Loucy (cell line): ENCODE data around the gene LRRC17.

Experiments
- EZH2phosphoT487 ChIP-seq: fragments of 200-600 bp; IDR thresholded peaks from 2 replicates; pipeline ENCODE4 v1.6.1; 2018; ENCODE audit warnings: antibody characterized with exemption, mild to moderate bottlenecking, moderate library complexity, borderline replicate concordance
- TF ChIP-seq, protein P1 (sequence below): fragments of 200-600 bp; sonication (generic); conservative IDR thresholded peaks from 2 replicates; pipeline ENCODE4 v1.5.1; 2014; ENCODE audit warnings: mild to moderate bottlenecking, antibody characterized with exemption, low read length

- TF ChIP-seq, protein P1, sequence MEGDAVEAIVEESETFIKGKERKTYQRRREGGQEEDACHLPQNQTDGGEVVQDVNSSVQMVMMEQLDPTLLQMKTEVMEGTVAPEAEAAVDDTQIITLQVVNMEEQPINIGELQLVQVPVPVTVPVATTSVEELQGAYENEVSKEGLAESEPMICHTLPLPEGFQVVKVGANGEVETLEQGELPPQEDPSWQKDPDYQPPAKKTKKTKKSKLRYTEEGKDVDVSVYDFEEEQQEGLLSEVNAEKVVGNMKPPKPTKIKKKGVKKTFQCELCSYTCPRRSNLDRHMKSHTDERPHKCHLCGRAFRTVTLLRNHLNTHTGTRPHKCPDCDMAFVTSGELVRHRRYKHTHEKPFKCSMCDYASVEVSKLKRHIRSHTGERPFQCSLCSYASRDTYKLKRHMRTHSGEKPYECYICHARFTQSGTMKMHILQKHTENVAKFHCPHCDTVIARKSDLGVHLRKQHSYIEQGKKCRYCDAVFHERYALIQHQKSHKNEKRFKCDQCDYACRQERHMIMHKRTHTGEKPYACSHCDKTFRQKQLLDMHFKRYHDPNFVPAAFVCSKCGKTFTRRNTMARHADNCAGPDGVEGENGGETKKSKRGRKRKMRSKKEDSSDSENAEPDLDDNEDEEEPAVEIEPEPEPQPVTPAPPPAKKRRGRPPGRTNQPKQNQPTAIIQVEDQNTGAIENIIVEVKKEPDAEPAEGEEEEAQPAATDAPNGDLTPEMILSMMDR, result no peak
- no peak for TF ChIP-seq EZH2phosphoT487
Measured at GRCh38 chr7:102913826-102914225, 1.0 kb downstream of the LRRC17 start.
